Activated B cell treated with CpG ODN at 0.5 μM for 24 hours (primary cell): Measurements from ENCODE around the gene PTPRT. TPM values are rescaled to one million over a fixed set of nuclear protein-coding genes. Genes with fewer than 3 reads are reported as not detected.

Source experiments
- ATAC-seq: fragments of 200-7000 bp; cut with Tn5 transposase; one replicate; pipeline ENCODE4 v1.10.0; 2021; ENCODE audit warnings: low read depth, mild to moderate bottlenecking, moderate library complexity
- CTCF ChIA-PET: fragments of 350-600 bp; sonication (Branson Sonifier 250); formaldehyde crosslinking; loops from one replicate; lab custom pipeline; 2021; ENCODE audit warnings: antibody characterized with exemption; lab: Charles Lee
- POLR2A ChIA-PET: fragments of 350-600 bp; sonication (Branson Sonifier 250); formaldehyde crosslinking; loops from one replicate; lab custom pipeline; 2021; ENCODE audit warnings: antibody characterized with exemption; lab: Charles Lee
- DNase-seq: peaks from one replicate; pipeline ENCODE4 v3.0.0; 2022
- H3K27ac Mint-ChIP-seq: one replicate; pipeline ENCODE4 v1.8.0; 2020; ENCODE audit warnings: mixed read lengths
- H3K27me3 Mint-ChIP-seq: one replicate; pipeline ENCODE4 v1.8.0; 2021; ENCODE audit warnings: mixed read lengths
- H3K36me3 Mint-ChIP-seq: one replicate; pipeline ENCODE4 v1.8.0; 2021; ENCODE audit warnings: low read depth, mixed read lengths
- H3K4me1 Mint-ChIP-seq: one replicate; pipeline ENCODE4 v1.8.0; 2021; ENCODE audit warnings: mixed read lengths
- H3K4me3 Mint-ChIP-seq: one replicate; pipeline ENCODE4 v1.8.0; 2020; ENCODE audit warnings: mild to moderate bottlenecking, mixed read lengths
- H3K9me3 Mint-ChIP-seq: one replicate; pipeline ENCODE4 v1.8.0; 2020; ENCODE audit warnings: mixed read lengths
- intact Hi-C: fragments of 100-400 bp; cut with micrococcal nuclease; formaldehyde crosslinking; loops from one replicate; pipeline ENCODE4 v1.15.1; 2024
- total RNA-seq: library from RNA; stranded (reverse); gene quantifications from 2 replicates; pipeline ENCODE4 v1.2.3, GENCODE V29; 2022
- TF ChIP-seq, protein P1 (sequence below): fragments of 200-600 bp; IDR thresholded peaks from one replicate; pipeline ENCODE4 v1.8.0; 2022; ENCODE audit warnings: antibody characterized with exemption, mild to moderate bottlenecking

PTPRT gene
- total RNA-seq, 1 donor from 2014 or later = not detected

DNA sequence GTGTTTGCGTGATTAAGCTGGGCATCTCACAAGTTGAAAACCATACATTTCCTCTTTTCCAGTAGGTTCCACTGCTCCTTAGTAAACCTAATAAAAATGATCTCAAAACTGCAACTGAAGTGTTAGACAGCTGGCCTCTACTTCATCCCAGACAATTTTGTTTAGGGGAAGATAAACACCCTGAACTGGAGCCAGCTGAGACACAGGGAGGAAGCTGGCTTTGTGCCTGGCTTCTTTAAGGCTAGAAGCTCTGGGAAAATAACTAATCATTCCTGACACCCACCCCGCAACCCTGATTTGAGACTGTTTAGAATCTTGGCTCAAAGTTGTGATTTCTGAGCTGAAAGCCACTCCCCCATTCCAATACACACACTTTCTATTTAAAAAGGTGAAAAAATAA is 11.6 kb downstream of the PTPRT start:
- DNase-seq (no peak), ATAC-seq (no peak)
- CTCF ChIA-PET = no interaction called here
- intact Hi-C loops = no loop called here
- Mint-ChIP-seq H3K27ac (no peak overlapping the region), H3K36me3 (no peaks in the 10 kb centered on the region), H3K9me3 (no peaks in the 10 kb centered on the region), H3K27me3 (no peaks in the 10 kb centered on the region), H3K4me3 (no peak overlapping the region), H3K4me1 (no peaks in the 10 kb centered on the region)
- POLR2A ChIA-PET = no interaction called here
- TF ChIP-seq, protein P1, sequence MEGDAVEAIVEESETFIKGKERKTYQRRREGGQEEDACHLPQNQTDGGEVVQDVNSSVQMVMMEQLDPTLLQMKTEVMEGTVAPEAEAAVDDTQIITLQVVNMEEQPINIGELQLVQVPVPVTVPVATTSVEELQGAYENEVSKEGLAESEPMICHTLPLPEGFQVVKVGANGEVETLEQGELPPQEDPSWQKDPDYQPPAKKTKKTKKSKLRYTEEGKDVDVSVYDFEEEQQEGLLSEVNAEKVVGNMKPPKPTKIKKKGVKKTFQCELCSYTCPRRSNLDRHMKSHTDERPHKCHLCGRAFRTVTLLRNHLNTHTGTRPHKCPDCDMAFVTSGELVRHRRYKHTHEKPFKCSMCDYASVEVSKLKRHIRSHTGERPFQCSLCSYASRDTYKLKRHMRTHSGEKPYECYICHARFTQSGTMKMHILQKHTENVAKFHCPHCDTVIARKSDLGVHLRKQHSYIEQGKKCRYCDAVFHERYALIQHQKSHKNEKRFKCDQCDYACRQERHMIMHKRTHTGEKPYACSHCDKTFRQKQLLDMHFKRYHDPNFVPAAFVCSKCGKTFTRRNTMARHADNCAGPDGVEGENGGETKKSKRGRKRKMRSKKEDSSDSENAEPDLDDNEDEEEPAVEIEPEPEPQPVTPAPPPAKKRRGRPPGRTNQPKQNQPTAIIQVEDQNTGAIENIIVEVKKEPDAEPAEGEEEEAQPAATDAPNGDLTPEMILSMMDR = no peak

DNA sequence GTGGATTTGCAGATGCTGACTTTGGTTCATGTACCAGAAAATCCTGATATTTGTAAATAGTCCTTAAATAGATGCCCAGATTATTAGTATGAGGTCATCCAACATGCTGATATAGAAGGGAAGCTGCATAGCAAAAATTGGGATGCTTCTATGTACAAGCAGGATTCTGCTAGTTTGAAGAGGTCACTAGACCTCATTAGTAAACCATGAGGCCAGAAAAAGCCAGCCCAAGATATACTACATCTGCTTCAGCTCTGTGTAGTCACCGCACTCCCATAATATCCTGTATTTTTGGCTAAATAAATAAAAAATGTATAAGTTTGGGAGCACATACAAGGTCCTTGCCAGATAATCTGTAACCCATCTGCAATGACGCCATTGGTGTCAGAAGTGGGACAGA is 13.0 kb downstream of the PTPRT start:
- Mint-ChIP-seq H3K27me3 (no peaks in the 10 kb centered on the region), H3K27ac (no peak overlapping the region), H3K9me3 (no peaks in the 10 kb centered on the region), H3K4me1 (no peaks in the 10 kb centered on the region), H3K4me3 (no peak overlapping the region), H3K36me3 (no peaks in the 10 kb centered on the region)
- CTCF ChIA-PET = no interaction called here
- POLR2A ChIA-PET = no interaction called here
- no peak for DNase-seq
- intact Hi-C loops = no loop called here
- ATAC-seq = no peak
- TF ChIP-seq, protein P1 = no peak

GRCh38 chr20:43171930-43172329 is 17.8 kb downstream of the PTPRT start:
- no peak for DNase-seq
- Mint-ChIP-seq H3K4me1 (no peaks in the 10 kb centered on the region), H3K27ac (no peak overlapping the region), H3K27me3 (no peaks in the 10 kb centered on the region), H3K9me3 (no peaks in the 10 kb centered on the region), H3K4me3 (no peak overlapping the region), H3K36me3 (no peaks in the 10 kb centered on the region)
- TF ChIP-seq, protein P1 = no peak
- POLR2A ChIA-PET = no interaction called here
- CTCF ChIA-PET = no interaction called here
- no peak for ATAC-seq
- intact Hi-C loops = no loop called here

GRCh38 chr20:43170771-43171170 is 18.9 kb downstream of the PTPRT start:
- Mint-ChIP-seq H3K4me1 (no peaks in the 10 kb centered on the region), H3K27me3 (no peaks in the 10 kb centered on the region), H3K9me3 (no peaks in the 10 kb centered on the region), H3K27ac (no peak overlapping the region), H3K4me3 (no peak overlapping the region), H3K36me3 (no peaks in the 10 kb centered on the region)
- ChIA-PET POLR2A (no interaction called here), CTCF (no interaction called here)
- intact Hi-C loops = no loop called here
- ATAC-seq (no peak), DNase-seq (no peak)
- TF ChIP-seq, protein P1 = no peak

GRCh38 chr20:43167615-43168014 is 22.1 kb downstream of the PTPRT start:
- Mint-ChIP-seq H3K27ac (no peak overlapping the region), H3K4me1 (no peaks in the 10 kb centered on the region), H3K9me3 (no peaks in the 10 kb centered on the region), H3K36me3 (no peaks in the 10 kb centered on the region), H3K4me3 (no peak overlapping the region), H3K27me3 (no peaks in the 10 kb centered on the region)
- intact Hi-C loops = no loop called here
- CTCF ChIA-PET = no interaction called here
- DNase-seq = no peak
- no peak for ATAC-seq
- TF ChIP-seq, protein P1 = no peak
- POLR2A ChIA-PET = no interaction called here
